Adipocyte (in vitro differentiated cells): Measurements from ENCODE around the gene CDC23.
"Not testable (repeated sequence)": the region's sequence is repeated elsewhere in the genome, so short reads cannot be mapped to it uniquely, and the experiment has no call there.

Experiments
- DNase-seq: peaks from one replicate; pipeline ENCODE4 v3.0.0-alpha.2; 2015; ENCODE audit warnings: low read depth
- H3K27me3 ChIP-seq: replicated peaks from 2 replicates; pipeline ENCODE4 v1.7.0; 2013; ENCODE audit warnings: mild to moderate bottlenecking, low read length, moderate library complexity; ENCODE audit not compliant: control insufficient read depth, insufficient read depth
- H3K36me3 ChIP-seq: 2 replicates; pipeline ENCODE4 v1.7.0; 2013; ENCODE audit warnings: low read length, mild to moderate bottlenecking, moderate library complexity; ENCODE audit not compliant: control insufficient read depth, insufficient read depth, severe bottlenecking
- H3K4me1 ChIP-seq: 2 replicates; pipeline ENCODE4 v1.7.0; 2013; ENCODE audit warnings: mild to moderate bottlenecking, low read length, moderate library complexity; ENCODE audit not compliant: control insufficient read depth, insufficient read depth
- H3K4me3 ChIP-seq: 2 replicates; pipeline ENCODE4 v1.7.0; 2013; ENCODE audit warnings: mild to moderate bottlenecking, low read length, moderate library complexity
- H3K9ac ChIP-seq: 2 replicates; pipeline ENCODE4 v1.7.0; 2013; ENCODE audit warnings: mild to moderate bottlenecking, low read length, moderate library complexity
- H3K9me3 ChIP-seq: 2 replicates; pipeline ENCODE4 v1.7.0; 2013; ENCODE audit warnings: mild to moderate bottlenecking, low read length, moderate library complexity; ENCODE audit not compliant: control insufficient read depth

CDC23 gene

DNA sequence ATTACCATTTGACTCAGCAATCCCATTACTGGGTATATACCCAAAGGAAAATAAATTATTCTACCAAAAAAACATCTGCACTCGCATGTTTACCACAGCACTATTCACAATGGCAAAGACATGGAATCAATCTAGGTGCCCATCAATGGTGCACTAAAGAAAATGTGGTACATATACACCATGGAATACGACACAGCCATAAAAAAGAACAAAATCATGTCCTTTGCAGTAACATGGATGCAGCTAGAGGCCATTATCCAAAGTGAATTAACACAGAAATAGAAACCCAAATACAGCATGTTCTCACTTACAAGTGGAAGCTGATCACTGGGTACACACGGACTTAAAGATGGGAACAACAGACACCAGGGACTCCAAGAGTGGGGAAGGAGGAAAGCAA, 2.1 kb downstream of the CDC23 start:
- H3K27me3 ChIP-seq: no peaks in the 10 kb centered on the region
- peaks cover 12% of the 10 kb centered on the region for H3K4me1 ChIP-seq
- no peaks in the 10 kb centered on the region for H3K9me3 ChIP-seq
- no peak for DNase-seq
- peaks cover 12% of the 10 kb centered on the region for H3K36me3 ChIP-seq
- no peak overlapping the region for H3K9ac ChIP-seq
- no peak overlapping the region for H3K4me3 ChIP-seq

DNA sequence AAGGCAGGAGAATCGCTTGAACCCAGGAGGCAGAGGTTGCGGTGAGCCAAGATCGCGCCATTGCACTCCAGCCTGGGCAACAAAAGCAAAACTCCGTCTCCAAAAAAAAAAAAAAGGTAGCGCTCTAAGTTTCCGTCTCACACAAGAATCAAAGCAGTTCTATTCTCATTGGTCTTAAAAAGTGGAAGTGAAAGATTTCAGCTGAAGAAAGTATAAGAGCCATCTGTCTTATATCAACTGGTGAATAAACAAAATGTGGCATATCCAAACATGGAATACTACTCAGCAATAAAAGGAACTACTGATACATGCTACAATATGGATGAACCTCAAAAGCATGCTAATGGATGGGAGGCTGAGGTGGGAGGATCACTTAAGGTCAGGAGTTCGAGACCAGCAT, 19.3 kb downstream of the CDC23 start:
- H3K9ac ChIP-seq, DNase-seq, H3K4me1 ChIP-seq, H3K9me3 ChIP-seq, H3K4me3 ChIP-seq, H3K27me3 ChIP-seq: not testable (repeated sequence)
- peaks cover 54% of the 10 kb centered on the region for H3K36me3 ChIP-seq

DNA sequence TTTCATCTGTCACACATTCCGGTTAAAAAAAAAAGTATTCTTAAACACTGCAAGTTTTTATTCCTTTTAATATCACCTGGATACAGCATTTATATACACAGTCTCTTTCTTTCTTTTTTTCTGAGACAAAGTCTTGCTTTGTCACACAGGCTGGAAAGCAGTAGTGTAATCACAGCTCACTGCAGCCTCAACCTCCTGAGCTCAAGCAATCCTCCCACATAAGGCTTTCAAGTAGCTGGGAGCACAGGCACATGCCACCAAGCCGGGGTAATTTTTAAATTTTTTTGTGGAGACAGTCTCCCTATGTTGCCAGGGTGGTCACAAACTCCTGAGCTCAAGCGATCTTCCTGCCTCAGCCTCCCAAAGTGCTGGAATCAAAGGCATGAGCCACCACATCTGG, 20.3 kb downstream of the CDC23 start:
- no peak for DNase-seq
- H3K9ac ChIP-seq: no peak overlapping the region
- H3K27me3 ChIP-seq: no peaks in the 10 kb centered on the region
- H3K36me3 ChIP-seq: peaks cover 54% of the 10 kb centered on the region
- H3K4me3 ChIP-seq: no peak overlapping the region
- H3K4me1 ChIP-seq: no peaks in the 10 kb centered on the region
- no peaks in the 10 kb centered on the region for H3K9me3 ChIP-seq

DNA sequence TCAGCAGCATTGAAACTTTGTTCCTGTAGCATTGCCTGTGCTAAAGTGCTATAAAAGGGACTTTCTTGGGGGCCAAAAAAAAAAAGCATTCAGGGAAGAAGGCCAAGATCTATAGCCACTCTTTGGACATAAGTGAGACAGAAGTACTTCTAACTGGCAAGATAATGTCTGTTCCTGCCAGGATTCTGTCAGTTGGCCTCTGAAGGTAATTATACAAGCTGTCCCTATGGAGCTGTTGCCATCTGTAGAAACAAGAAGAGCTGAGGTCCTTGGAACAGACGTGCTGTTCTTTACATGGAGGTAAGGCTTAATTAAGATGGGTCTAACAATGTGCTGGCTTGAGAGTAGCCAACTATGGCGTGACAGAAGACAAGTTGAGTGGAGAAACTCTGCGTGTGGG, 24.5 kb downstream of the CDC23 start:
- H3K9me3 ChIP-seq: no peaks in the 10 kb centered on the region
- DNase-seq: no peak
- no peak overlapping the region for H3K4me3 ChIP-seq
- H3K4me1 ChIP-seq: no peaks in the 10 kb centered on the region
- H3K27me3 ChIP-seq: no peaks in the 10 kb centered on the region
- peaks cover 88% of the 10 kb centered on the region for H3K36me3 ChIP-seq
- H3K9ac ChIP-seq: no peak overlapping the region

DNA sequence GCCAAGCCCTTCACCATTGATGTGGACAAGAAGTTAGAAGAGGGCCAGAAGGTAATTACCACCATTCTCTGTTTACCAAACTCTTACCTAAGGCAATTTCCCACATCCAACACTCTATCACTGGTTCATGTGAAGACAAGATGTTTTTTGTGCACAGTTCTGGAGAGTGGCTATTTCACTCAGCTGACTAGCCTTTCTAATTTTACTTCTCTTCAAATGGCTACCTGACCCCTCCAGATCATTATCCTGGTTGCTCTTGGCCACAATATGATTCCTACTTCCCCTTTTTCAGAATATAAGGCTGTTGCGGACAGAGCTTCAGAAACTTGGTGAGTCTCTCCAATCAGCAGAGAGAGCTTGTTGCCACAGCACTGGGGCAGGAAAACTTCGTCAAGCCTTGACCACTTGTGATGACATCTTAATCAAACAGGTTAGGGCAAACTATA, 27.1 kb downstream of the CDC23 start:
- Histone ChIP-seq H3K4me1 (no peaks in the 10 kb centered on the region), H3K9me3 (no peaks in the 10 kb centered on the region), H3K4me3 (no peak overlapping the region), H3K9ac (no peak overlapping the region), H3K27me3 (no peaks in the 10 kb centered on the region), H3K36me3 (peaks cover 73% of the 10 kb centered on the region)
- DNase-seq: no peak

DNA sequence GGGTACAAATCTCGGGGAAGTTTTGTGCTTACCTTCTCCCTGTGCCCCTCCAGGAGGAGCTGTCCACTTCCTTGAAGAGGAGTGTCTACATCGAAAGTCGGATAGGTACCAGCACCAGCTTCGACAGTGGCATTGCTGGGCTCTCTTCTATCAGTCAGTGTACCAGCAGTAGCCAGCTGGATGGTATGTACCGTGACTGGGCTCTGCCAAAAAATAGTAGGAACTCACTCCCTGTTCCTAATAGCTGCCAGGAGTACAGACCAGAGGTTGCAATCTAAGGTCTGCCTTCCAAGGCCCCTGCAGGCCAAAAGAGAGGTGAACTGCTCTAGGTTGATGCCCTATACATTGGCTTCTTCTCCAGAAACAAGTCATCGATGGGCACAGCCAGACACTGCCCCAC, 30.3 kb downstream of the CDC23 start:
- peaks cover 45% of the 10 kb centered on the region for H3K36me3 ChIP-seq
- H3K27me3 ChIP-seq: no peaks in the 10 kb centered on the region
- no peak overlapping the region for H3K9ac ChIP-seq
- H3K4me3 ChIP-seq: no peak overlapping the region
- no peaks in the 10 kb centered on the region for H3K9me3 ChIP-seq
- DNase-seq: no peak
- H3K4me1 ChIP-seq: peaks cover 13% of the 10 kb centered on the region

DNA sequence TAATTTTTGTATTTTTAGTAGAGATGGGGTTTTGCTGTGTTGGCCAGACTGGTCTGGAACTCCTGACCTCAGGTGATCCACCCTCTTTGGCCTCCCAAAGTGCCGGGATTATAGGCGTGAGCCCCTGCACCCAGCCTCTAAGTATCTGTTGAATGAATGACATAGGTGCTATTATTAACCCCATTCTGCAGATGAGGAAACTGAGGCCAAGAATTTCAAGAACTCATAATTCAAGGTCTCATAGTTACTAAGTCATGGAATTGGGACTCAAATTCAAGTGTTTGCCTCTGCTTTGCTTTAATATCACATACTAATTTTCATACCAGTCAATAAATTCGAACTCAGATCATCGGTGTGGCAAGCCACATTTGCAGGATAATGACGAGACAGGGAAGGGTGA, 32.3 kb downstream of the CDC23 start:
- H3K9ac ChIP-seq: no peak overlapping the region
- no peak for DNase-seq
- no peak overlapping the region for H3K4me3 ChIP-seq
- H3K36me3 ChIP-seq: peaks cover 25% of the 10 kb centered on the region
- H3K27me3 ChIP-seq: no peaks in the 10 kb centered on the region
- H3K9me3 ChIP-seq: no peaks in the 10 kb centered on the region
- peaks cover 18% of the 10 kb centered on the region for H3K4me1 ChIP-seq

DNA sequence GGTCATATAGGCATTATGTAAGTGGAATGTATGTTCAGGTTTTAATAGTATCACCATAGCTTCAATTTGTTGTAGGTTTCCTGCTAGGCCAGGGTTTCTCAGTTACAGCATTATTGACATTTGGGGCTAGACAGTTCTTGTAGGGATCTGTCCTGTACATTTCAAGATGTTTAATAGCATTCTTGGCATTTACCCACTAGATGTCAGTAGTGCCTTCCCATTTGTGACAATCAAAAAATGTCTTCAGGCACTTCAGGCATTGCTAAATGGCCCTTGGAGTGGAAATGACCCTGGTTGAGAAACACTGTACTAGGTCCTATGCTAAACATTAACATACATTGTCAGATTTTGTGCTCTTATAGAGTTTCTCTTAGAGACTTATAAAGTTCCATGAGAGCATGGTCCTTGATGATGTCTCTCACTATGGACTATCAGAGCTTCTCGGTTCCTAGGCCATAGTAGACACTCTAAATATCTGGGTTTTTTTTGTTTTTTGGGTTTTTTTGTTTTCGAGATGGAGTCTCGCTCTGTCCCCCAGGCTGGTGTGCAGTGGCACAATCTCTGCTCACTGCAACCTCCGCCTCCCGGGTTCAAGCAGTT, 32.8 kb downstream of the CDC23 start:
- Histone ChIP-seq H3K9me3 (no peaks in the 10 kb centered on the region), H3K4me3 (no peak overlapping the region), H3K9ac (no peak overlapping the region), H3K4me1 (peaks cover 18% of the 10 kb centered on the region), H3K36me3 (peaks cover 19% of the 10 kb centered on the region), H3K27me3 (no peaks in the 10 kb centered on the region)
- DNase-seq: peak; percentile 60

DNA sequence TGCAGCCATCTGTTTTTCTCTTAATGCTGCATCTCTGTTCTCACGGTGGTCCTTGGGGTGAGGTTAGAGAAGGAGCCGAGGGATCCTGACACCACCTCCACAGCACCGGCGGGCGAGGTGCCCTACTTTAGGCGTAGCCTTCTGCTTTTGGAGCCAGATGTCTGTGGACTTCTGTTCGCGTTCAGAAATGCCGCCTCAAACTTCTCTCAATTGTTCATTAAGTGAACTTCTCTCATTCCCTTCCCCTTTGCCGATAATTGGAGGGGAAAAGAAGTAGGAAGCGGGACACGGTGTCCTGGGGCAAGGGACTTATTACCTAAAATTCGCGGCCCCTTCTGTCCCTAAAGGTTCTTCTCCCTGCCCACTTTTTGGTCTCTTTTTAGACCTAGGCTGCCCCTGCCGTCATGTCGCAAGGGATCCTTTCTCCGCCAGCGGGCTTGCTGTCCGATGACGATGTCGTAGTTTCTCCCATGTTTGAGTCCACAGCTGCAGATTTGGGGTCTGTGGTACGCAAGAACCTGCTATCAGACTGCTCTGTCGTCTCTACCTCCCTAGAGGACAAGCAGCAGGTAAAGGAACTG, 33.8 kb downstream of the CDC23 start:
- Histone ChIP-seq H3K36me3 (peaks cover 14% of the 10 kb centered on the region), H3K4me1 (peaks cover 18% of the 10 kb centered on the region), H3K4me3 (peak overlapping the region; percentile 98), H3K9me3 (no peaks in the 10 kb centered on the region), H3K9ac (peak overlapping the region; percentile 96), H3K27me3 (no peaks in the 10 kb centered on the region)
- DNase-seq: no peak

DNA sequence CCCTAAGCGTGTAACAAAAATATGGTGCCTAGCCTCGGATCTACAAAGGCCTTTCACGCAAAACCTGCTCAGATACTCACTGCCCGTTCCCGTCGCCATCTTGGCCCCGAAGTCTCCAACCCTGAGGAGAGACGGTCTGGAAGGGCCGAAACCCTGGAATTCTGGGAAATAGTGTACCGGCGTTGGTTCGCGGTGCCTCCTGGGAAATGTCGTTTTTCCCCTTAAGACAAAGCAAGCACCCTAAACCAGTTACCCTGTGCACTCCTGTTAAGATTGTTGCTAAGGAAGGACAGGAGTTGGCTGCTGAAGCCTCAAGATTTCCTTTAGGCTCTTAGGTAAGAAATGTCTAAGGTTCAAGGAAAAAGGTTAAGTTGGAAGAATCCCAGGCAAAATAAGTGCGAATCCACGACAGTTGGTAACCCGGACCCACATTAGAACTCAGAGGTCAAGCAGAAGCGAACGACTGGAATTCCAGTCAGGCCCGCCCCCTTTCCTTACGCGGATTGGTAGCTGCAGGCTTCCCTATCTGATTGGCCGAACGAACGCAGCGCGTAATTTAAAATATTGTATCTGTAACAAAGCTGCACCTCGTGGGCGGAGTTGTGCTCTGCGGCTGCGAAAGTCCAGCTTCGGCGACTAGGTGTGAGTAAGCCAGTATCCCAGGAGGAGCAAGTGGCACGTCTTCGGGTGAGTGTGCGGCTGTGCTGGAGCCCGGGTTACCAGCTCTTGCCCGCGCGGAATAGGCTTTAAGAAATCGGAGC, 34.4 kb downstream of the CDC23 start, which contains the start of the genes BRD8 and KIF20A:
Gene BRD8, minus strand, starts transcription at position 115 of the 761 bp plus-strand sequence. Its CDS starts 16 bp downstream, at position 99.
Gene KIF20A, plus strand, starts transcription at position 597 of the 761 bp plus-strand sequence. CDS start 569 bp downstream, outside the sequence.
- H3K36me3 ChIP-seq: peaks cover 14% of the 10 kb centered on the region
- H3K4me3 ChIP-seq: peak within 1 kb of the TSS; percentile 98
- peaks cover 18% of the 10 kb centered on the region for H3K4me1 ChIP-seq
- no peaks in the 10 kb centered on the region for H3K9me3 ChIP-seq
- DNase-seq: peak; percentile 98
- H3K9ac ChIP-seq: peak within 1 kb of the TSS; percentile 96
- no peaks in the 10 kb centered on the region for H3K27me3 ChIP-seq

DNA sequence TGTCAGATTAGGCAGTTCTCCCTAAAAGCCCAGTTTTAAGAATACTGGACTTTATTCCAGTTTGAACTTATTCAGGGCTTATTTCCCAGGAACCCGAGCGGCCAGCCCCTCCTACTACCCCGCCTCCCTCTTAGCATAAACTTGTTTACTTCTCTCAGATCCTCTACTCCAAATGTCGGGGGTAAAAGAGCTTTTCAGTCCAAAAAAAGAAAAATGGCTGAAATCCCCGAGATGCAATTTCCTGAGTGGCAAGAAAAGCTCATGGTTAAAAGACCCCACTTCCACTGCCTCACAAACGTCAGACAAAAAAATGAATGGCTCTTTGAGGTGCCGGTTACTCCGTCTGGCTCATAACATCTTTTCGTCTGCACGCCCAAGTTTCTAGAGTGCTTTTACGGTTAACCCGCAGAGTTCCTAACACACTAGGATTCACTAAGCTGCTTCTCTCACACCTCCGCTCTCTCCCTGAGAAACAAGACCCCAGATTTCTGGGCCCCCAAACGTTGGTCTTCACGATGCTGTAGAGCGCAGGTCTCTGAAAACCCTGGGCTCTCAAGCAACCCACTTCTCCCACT, 35.1 kb downstream of the CDC23 start:
- peak; percentile 66 for DNase-seq
- Histone ChIP-seq H3K9ac (peak overlapping the region; percentile 96), H3K36me3 (peaks cover 18% of the 10 kb centered on the region), H3K9me3 (no peaks in the 10 kb centered on the region), H3K4me3 (peak overlapping the region; percentile 98), H3K4me1 (peaks cover 18% of the 10 kb centered on the region), H3K27me3 (no peaks in the 10 kb centered on the region)
